Activated naive CD8-positive, alpha-beta T cell treated with anti-CD3 and anti-CD28 coated beads, Interleukin-2, amount 50 U/mL, for 24 hours (primary cell): ENCODE data around the gene NT5C.
"Not testable (repeated sequence)": the region's sequence is repeated elsewhere in the genome, so short reads cannot be mapped to it uniquely, and the experiment has no call there.

Source experiments
- ATAC-seq: fragments of 150-1000 bp; cut with Tn5 transposase; one replicate; pipeline ENCODE4 v1.10.0; 2021
- DNase-seq: peaks from one replicate; pipeline ENCODE4 v3.0.0; 2021
- H3K27ac Mint-ChIP-seq: one replicate; pipeline ENCODE4 v1.8.0; 2021; ENCODE audit warnings: mild to moderate bottlenecking, mixed read lengths
- H3K27me3 Mint-ChIP-seq: one replicate; pipeline ENCODE4 v1.8.0; 2021; ENCODE audit warnings: mixed read lengths
- H3K36me3 Mint-ChIP-seq: one replicate; pipeline ENCODE4 v1.8.0; 2021; ENCODE audit warnings: low read depth, mixed read lengths
- H3K4me1 Mint-ChIP-seq: one replicate; pipeline ENCODE4 v1.8.0; 2021; ENCODE audit warnings: mixed read lengths
- H3K4me3 Mint-ChIP-seq: one replicate; pipeline ENCODE4 v1.8.0; 2021; ENCODE audit warnings: mild to moderate bottlenecking, moderate library complexity, mixed read lengths
- H3K9me3 Mint-ChIP-seq: one replicate; pipeline ENCODE4 v1.8.0; 2021; ENCODE audit warnings: mixed read lengths

The NT5C gene

GRCh38 chr17:75131278-75132017 lies at the start of gene NT5C:
Gene NT5C (minus strand): TSS chr17:75131742. CDS start chr17:75131707, 35 bp downstream.
- Mint-ChIP-seq H3K9me3 (no peaks in the 10 kb centered on the region), H3K36me3 (peaks cover 17% of the 10 kb centered on the region), H3K4me1 (peaks cover 14% of the 10 kb centered on the region), H3K4me3 (peak within 1 kb of the TSS; percentile 85), H3K27ac (peak within 1 kb of the TSS; percentile 87), H3K27me3 (no peaks in the 10 kb centered on the region)
- peak; percentile 89 for ATAC-seq
- DNase-seq: peak; percentile 84

GRCh38 chr17:75181110-75181509 lies 49.6 kb upstream of the NT5C start:
- Mint-ChIP-seq H3K9me3 (no peaks in the 10 kb centered on the region), H3K36me3 (peaks cover 38% of the 10 kb centered on the region), H3K27me3 (no peaks in the 10 kb centered on the region), H3K27ac (peak overlapping the region; percentile 66), H3K4me1 (peaks cover 50% of the 10 kb centered on the region), H3K4me3 (peak overlapping the region; percentile 89)
- DNase-seq: no peak
- ATAC-seq: no peak

GRCh38 chr17:75178453-75178852 lies 46.9 kb upstream of the NT5C start:
- no peaks in the 10 kb centered on the region for H3K27me3 Mint-ChIP-seq
- H3K9me3 Mint-ChIP-seq: no peaks in the 10 kb centered on the region
- H3K4me3 Mint-ChIP-seq: no peak overlapping the region
- ATAC-seq: no peak
- no peak overlapping the region for H3K27ac Mint-ChIP-seq
- H3K4me1 Mint-ChIP-seq: peaks cover 47% of the 10 kb centered on the region
- no peak for DNase-seq
- peaks cover 62% of the 10 kb centered on the region for H3K36me3 Mint-ChIP-seq

DNA sequence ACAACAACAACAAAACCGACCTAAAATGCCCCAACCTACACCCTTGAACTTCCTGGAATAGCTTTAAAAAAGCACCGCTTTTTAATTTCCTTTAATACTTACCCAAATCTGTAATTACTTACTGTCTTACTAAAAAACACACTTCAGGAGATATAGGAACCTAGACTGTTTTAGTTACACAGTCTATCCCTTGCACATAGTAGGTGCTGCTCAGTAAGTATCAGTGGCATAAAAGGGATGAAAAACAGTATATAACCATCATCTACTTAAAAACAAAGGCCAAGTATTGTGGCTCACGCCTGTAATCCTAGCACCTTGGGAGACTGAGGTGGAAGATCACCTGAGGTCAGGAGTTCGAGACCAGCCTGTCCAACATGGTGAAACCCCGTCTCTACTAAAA lies 45.1 kb upstream of the NT5C start:
- no peak for ATAC-seq
- DNase-seq: no peak
- Mint-ChIP-seq H3K4me3 (no peak overlapping the region), H3K9me3 (no peaks in the 10 kb centered on the region), H3K36me3 (peaks cover 72% of the 10 kb centered on the region), H3K27me3 (no peaks in the 10 kb centered on the region), H3K27ac (peak overlapping the region; percentile 62), H3K4me1 (peaks cover 52% of the 10 kb centered on the region)

GRCh38 chr17:75174996-75175395 lies 43.5 kb upstream of the NT5C start:
- Mint-ChIP-seq H3K4me1 (peaks cover 41% of the 10 kb centered on the region), H3K4me3 (no peak overlapping the region), H3K27me3 (no peaks in the 10 kb centered on the region), H3K36me3 (peaks cover 63% of the 10 kb centered on the region), H3K27ac (peak overlapping the region; percentile 39), H3K9me3 (no peaks in the 10 kb centered on the region)
- DNase-seq: no peak
- ATAC-seq: no peak

- Mint-ChIP-seq H3K4me1 (peaks cover 27% of the 10 kb centered on the region), H3K36me3 (peaks cover 52% of the 10 kb centered on the region), H3K27me3 (no peaks in the 10 kb centered on the region), H3K27ac (peak overlapping the region; percentile 52), H3K4me3 (no peak overlapping the region), H3K9me3 (no peaks in the 10 kb centered on the region)
- DNase-seq (no peak), ATAC-seq (no peak)
Measured at GRCh38 chr17:75173526-75173925, 42.0 kb upstream of the NT5C start.

GRCh38 chr17:75168998-75169397 lies 37.5 kb upstream of the NT5C start:
- H3K27ac Mint-ChIP-seq: no peak overlapping the region
- H3K9me3 Mint-ChIP-seq: no peaks in the 10 kb centered on the region
- H3K27me3 Mint-ChIP-seq: no peaks in the 10 kb centered on the region
- H3K4me3 Mint-ChIP-seq: no peak overlapping the region
- H3K36me3 Mint-ChIP-seq: peaks cover 36% of the 10 kb centered on the region
- no peak for DNase-seq
- ATAC-seq: no peak
- peaks cover 17% of the 10 kb centered on the region for H3K4me1 Mint-ChIP-seq

DNA sequence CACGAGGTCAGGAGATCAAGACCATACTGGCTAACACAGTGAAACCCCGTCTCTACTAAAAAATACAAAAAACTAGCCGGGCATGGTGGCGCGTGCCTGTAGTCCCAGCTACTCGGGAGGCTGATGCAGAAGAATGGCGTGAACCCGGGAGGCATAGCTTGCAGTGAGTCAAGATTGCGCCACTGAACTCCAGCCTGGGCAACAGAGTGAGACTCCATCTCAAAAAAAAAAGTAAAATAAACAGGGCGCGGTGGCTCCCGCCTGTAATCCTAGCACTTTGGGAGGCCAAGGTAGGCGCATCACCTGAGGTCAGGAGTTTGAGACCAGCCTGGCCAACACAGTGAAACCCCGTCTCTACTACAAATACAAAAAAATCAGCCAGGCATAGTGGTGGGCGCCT lies 33.1 kb upstream of the NT5C start:
- not testable (repeated sequence) for ATAC-seq, H3K4me3 Mint-ChIP-seq

GRCh38 chr17:75163074-75163473 lies 31.5 kb upstream of the NT5C start:
- H3K36me3 Mint-ChIP-seq: peaks cover 12% of the 10 kb centered on the region
- H3K27ac Mint-ChIP-seq: no peak overlapping the region
- DNase-seq: no peak
- no peak for ATAC-seq
- H3K4me1 Mint-ChIP-seq: no peaks in the 10 kb centered on the region
- no peaks in the 10 kb centered on the region for H3K27me3 Mint-ChIP-seq
- H3K4me3 Mint-ChIP-seq: no peak overlapping the region
- no peaks in the 10 kb centered on the region for H3K9me3 Mint-ChIP-seq

More for the DNA sequence above, 33.1 kb upstream of the NT5C start:
- peaks cover 16% of the 10 kb centered on the region for H3K36me3 Mint-ChIP-seq
- H3K9me3 Mint-ChIP-seq, DNase-seq, H3K27me3 Mint-ChIP-seq, H3K27ac Mint-ChIP-seq, H3K4me1 Mint-ChIP-seq: not testable (repeated sequence)

DNA sequence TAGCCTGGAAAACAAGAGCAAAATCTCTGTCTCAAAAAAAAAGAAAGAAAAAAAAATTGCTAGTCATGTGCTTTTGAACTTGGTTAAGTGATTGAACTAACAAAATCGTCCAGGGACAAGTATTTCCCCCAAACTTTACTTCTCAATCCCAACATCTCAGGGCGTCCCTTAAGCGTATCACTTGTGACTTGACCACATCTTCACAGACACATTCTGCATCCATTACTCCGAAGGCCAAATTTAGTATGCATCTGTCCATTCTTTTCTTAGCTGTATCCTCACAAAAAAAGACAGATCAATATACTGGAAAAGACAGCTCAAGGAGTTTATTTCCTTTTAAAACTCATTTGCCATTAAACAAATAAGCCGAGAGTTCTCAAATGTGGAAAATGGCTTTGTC lies 28.7 kb upstream of the NT5C start:
- Mint-ChIP-seq H3K27ac (no peak overlapping the region), H3K4me3 (no peak overlapping the region), H3K36me3 (no peaks in the 10 kb centered on the region), H3K9me3 (no peaks in the 10 kb centered on the region), H3K27me3 (no peaks in the 10 kb centered on the region), H3K4me1 (peaks cover 4% of the 10 kb centered on the region)
- no peak for DNase-seq
- no peak for ATAC-seq

DNA sequence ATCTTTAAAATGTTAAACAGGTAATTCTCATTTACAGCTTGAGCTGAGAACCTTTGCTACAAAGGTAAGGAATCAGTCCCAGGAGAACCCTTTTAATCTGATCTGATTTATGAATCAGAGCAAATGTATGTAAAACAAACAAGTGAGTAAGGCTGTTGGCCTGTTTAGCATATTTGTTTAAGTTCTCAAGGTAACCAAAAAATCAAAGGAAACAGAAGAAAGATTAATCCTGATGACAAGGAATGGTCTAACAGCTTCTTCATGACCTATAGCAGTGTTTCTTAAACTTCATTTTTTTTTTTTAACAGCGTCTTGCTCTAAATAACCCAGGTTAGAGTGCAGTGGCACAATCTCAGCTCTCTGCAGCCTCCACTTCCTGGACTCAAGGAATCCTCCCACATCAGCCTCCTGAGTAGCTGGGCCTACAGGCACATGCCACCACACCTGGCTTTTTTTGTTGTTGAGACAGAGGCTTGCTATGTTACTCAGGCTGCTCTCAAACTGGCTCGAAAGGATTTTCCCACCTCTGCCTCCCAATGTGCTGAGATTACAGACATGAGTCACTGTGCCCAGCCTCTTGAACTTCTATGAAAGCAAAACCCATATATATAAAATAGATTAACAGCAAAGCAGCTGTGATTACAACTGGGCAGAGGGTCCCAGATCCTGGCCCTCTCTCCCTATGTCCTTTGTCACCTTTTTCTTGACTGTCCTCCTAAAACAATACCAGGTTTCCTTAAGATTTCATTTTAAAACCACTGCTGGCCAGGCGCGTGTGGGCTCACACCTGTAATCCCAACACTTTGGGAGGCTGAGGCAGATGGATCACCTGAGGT lies 27.9 kb upstream of the NT5C start:
- Mint-ChIP-seq H3K36me3 (no peaks in the 10 kb centered on the region), H3K4me3 (no peak overlapping the region), H3K4me1 (peaks cover 12% of the 10 kb centered on the region), H3K27ac (no peak overlapping the region), H3K27me3 (peaks cover 1% of the 10 kb centered on the region), H3K9me3 (no peaks in the 10 kb centered on the region)
- ATAC-seq: no peak
- DNase-seq: no peak

DNA sequence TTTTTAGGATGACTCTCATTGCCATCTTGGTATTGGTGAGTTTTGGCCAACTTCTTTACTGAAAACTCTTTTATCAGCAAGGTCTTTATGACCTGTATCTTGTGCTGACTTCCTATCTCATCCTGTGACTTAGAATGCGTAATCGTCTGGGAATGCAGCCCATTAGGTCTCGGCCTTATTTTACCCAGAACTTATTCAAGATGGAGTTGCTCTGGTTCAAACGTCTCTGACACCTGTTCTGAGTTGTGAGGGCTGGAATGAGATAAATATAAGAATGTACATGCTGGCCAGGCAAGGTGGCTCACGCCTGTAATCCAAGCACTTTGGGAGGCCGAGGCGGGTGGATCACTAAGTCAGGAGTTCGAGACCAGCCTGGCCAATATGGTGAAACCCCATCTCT lies 26.9 kb upstream of the NT5C start:
- H3K27me3 Mint-ChIP-seq, H3K9me3 Mint-ChIP-seq, H3K27ac Mint-ChIP-seq, DNase-seq, H3K36me3 Mint-ChIP-seq, H3K4me3 Mint-ChIP-seq, ATAC-seq: not testable (repeated sequence)
- H3K4me1 Mint-ChIP-seq: peaks cover 15% of the 10 kb centered on the region

GRCh38 chr17:75155191-75155601 lies 23.7 kb upstream of the NT5C start:
- ATAC-seq (no peak), DNase-seq (no peak)
- H3K9me3 Mint-ChIP-seq: no peaks in the 10 kb centered on the region
- H3K4me1 Mint-ChIP-seq: peaks cover 29% of the 10 kb centered on the region
- peaks cover 2% of the 10 kb centered on the region for H3K27me3 Mint-ChIP-seq
- H3K4me3 Mint-ChIP-seq: no peak overlapping the region
- no peak overlapping the region for H3K27ac Mint-ChIP-seq
- H3K36me3 Mint-ChIP-seq: peaks cover 8% of the 10 kb centered on the region

GRCh38 chr17:75154195-75155106 lies 22.9 kb upstream of the NT5C start, which contains the start of gene JPT1:
Gene JPT1 (minus strand): TSS chr17:75154512. CDS start chr17:75154397, 115 bp downstream.
- Mint-ChIP-seq H3K9me3 (no peaks in the 10 kb centered on the region), H3K4me3 (peak within 1 kb of the TSS; percentile 93), H3K4me1 (peaks cover 32% of the 10 kb centered on the region), H3K27ac (peak within 1 kb of the TSS; percentile 89), H3K27me3 (peaks cover 2% of the 10 kb centered on the region), H3K36me3 (peaks cover 11% of the 10 kb centered on the region)
- peak; percentile 98 for ATAC-seq
- DNase-seq: peak; percentile 97
